Stimulated activated CD4-positive, alpha-beta T cell treated with anti-CD3 and anti-CD28 coated beads, Interleukin-1b, Interleukin-23, amount 100 ng/mL, for 24 hours (primary cell): ENCODE measurements around the gene DOCK1.
"Not testable (repeated sequence)": the region's sequence is repeated elsewhere in the genome, so short reads cannot be mapped to it uniquely, and the experiment has no call there.

ENCODE experiments used
- DNase-seq, 4 experiments: peaks; one replicate each; pipeline ENCODE4 v3.0.0-alpha.2; 2020; ENCODE audit warnings: low read depth in 4 of 4, low spot score in 1 of 4

The DOCK1 gene

GRCh38 chr10:126924180-126924914 lies 19.1 kb downstream of the DOCK1 start:
- no peak for DNase-seq

GRCh38 chr10:126924915-126925300 lies 19.7 kb downstream of the DOCK1 start:
- DNase-seq, result no peak

GRCh38 chr10:126926568-126926967 lies 21.3 kb downstream of the DOCK1 start:
- DNase-seq, result no peak

- no peak for DNase-seq
Measured at GRCh38 chr10:126927799-126928198, 22.6 kb downstream of the DOCK1 start.

- no peak for DNase-seq
Measured at GRCh38 chr10:126928274-126928673, 23.0 kb downstream of the DOCK1 start.

- no peak for DNase-seq
Measured at GRCh38 chr10:126929391-126929790, 24.2 kb downstream of the DOCK1 start.

- no peak for DNase-seq
Measured at GRCh38 chr10:126930131-126930882, 25.1 kb downstream of the DOCK1 start.

- DNase-seq, result no peak
Measured at GRCh38 chr10:126930883-126931503, 25.8 kb downstream of the DOCK1 start.

GRCh38 chr10:126931544-126931943 lies 26.3 kb downstream of the DOCK1 start:
- DNase-seq, result no peak

- DNase-seq, result no peak
Measured at GRCh38 chr10:126932516-126932915, 27.3 kb downstream of the DOCK1 start.

GRCh38 chr10:126933116-126933515 lies 27.9 kb downstream of the DOCK1 start:
- no peak for DNase-seq

- no peak for DNase-seq
Measured at GRCh38 chr10:126935263-126935946, 30.2 kb downstream of the DOCK1 start.

GRCh38 chr10:126937026-126937425 lies 31.8 kb downstream of the DOCK1 start:
- DNase-seq, result no peak

GRCh38 chr10:126938121-126938520 lies 32.9 kb downstream of the DOCK1 start:
- not testable (repeated sequence) for DNase-seq

- no peak for DNase-seq
Measured at GRCh38 chr10:126939706-126940105, 34.5 kb downstream of the DOCK1 start.

GRCh38 chr10:126940670-126941310 lies 35.6 kb downstream of the DOCK1 start:
- DNase-seq, result no peak

- no peak for DNase-seq
Measured at GRCh38 chr10:126944191-126944590, 39.0 kb downstream of the DOCK1 start.

- DNase-seq, result no peak
Measured at GRCh38 chr10:126945351-126946030, 40.3 kb downstream of the DOCK1 start.

- DNase-seq, result no peak
Measured at GRCh38 chr10:126946746-126947145, 41.5 kb downstream of the DOCK1 start.

GRCh38 chr10:126948355-126949160 lies 43.3 kb downstream of the DOCK1 start:
- no peak for DNase-seq
